Central memory CD4-positive, alpha-beta T cell (primary cell): ENCODE data around the gene IL25.
"Not testable (repeated sequence)": the region's sequence is repeated elsewhere in the genome, so short reads cannot be mapped to it uniquely, and the experiment has no call there.

Source experiments
- DNase-seq: peaks from one replicate; pipeline ENCODE4 v3.0.0; 2022

The IL25 gene

GRCh38 chr14:23376482-23377197, 4.0 kb downstream of the IL25 start, which contains the start of gene CMTM5:
Gene CMTM5 (plus strand): TSS chr14:23377046. CDS start chr14:23377252, 206 bp downstream.
- no peak for DNase-seq

- no peak for DNase-seq
These were observed 4.6 kb downstream of the IL25 start for GRCh38 chr14:23377198-23377550.

DNA sequence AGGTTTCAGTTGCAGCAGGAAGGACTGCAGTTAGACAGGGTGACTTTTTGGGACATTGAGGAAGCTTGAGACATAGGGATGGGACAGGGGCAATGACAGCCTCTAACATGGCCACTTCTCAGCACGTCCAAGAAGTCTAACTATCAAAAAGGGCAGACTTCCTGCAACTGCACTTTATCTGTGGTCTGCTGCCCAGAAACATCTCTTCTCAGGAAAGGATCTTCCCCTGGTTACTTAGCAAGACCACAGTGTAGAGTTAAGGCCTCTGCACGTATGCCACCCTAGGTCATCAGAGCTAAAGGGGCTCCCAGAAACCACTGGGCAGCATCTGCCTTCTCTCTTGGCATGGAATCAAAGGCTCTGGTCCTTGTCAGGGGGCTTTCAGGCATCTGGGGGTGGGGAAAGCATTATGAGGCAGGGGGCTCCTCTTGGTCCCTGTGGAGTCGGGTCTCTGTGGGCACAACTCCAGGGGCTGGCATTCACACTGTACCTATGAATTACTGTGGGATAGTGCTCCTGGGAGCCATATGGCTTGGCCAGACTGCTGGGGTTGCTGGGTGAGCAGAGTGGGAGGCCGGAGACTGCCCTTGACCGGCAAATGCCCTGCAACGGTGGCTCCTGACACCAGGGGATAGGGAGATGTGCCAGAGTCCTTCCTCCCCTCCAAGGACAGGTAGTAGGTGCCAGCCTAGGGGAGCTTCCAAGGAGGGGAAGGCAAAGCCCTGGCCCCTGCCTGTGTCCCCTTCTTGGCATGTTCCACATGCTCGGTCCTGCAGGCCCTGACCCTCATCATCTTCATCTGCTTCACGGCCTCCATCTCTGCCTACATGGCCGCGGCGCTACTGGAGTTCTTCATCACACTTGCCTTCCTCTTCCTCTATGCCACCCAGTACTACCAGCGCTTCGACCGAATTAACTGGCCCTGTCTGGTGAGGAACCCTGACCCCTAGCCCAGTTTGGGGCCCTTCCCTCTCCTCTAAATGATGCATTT, 5.3 kb downstream of the IL25 start:
- DNase-seq = no peak

- DNase-seq = no peak
These were observed 6.1 kb downstream of the IL25 start for GRCh38 chr14:23378612-23379220.

DNA sequence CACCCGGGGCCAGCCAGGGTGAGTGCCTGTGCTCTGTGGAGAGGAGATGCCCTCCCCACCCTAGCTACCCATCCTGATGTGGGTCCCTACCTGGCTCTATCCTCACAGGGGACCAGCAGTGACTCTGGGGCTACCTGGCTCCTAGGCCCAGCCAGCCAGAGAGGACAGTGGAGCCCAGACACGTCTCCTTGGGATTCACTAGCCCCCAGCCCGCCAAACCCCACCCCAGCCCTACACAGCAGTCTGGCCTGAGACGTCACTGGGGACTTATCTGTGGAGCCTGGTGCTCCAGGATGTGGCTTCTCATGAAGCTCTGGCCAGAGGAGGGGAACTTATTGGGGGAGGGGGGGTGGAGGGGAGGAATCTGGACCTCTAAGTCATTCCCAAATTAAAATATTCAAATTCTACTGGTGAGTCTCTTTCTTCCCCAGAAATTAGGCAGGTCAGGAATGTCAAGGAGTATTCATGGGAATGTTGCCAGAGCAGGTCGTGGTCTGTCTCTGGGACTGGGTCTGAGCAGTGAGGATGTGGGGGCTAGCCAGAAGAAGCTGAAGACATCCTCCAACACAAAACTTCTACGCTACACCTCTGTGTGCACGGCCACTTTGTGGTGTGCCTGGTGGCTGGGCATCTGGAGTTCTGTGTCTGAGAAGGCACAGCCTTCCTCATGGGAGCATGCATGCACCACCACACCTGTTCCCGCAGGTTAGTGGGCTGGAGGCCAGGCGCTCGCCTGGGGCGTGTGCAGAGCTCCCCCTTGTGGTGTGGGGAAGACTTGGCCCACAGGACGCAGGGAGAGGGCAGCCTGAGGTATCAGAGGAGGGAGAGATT, 7.0 kb downstream of the IL25 start:
- DNase-seq = peak; percentile 53

DNA sequence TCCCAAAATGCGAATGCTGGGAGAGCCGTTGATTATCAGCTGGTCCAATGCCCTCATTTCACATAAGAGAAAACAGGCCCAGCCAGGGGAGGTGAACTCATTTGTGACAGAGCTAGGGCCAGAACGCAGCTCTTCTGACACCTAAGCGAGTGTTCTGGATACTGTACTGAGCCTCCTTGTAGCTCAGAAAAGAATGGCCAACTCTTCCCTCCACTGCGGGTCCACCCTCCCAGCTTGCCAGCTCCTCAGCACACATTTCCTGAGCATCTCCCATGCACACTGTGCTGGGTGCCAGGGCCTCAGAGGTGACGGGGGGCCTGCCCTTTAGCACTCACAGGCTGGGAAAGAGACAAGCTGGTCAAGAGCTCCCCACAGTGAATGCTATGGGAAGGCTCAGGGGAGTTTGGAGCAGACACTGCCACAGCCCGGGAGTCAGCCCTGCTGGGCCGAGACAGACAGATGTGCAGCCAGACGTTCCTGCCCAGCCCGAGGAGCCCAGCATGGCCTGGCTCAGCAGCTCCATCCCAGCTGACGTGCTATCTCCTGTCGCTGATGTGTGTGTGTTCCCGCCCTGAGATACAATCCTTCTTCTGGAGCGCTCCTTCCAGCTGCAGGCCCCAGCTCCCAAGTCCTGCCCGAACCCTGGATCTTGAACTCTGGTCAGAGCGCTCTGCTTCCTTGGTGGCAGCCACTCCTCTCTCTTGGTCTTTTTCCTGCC, 7.7 kb downstream of the IL25 start:
- DNase-seq = no peak

DNA sequence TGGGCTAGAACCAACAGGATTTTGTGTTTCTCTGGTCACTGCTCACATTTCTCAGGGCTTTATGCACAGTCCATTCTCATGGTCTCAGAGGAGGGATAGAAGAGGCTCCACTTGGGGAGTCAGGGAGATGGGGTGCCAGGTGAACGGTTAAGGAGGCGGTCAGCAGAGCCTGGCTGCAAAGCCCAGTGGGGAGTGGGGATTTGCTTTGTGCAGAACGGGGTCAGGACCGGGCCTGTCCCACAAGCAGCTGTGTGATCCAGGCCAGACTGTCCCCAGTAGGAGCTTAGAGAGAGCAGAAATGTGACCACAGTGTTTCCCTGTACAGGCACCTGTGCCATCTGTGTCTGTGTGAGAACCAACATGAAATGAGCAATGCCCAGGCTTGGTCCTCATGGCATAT, 8.4 kb downstream of the IL25 start:
- DNase-seq = no peak

- no peak for DNase-seq
These were observed 9.3 kb downstream of the IL25 start for GRCh38 chr14:23381871-23382270.

DNA sequence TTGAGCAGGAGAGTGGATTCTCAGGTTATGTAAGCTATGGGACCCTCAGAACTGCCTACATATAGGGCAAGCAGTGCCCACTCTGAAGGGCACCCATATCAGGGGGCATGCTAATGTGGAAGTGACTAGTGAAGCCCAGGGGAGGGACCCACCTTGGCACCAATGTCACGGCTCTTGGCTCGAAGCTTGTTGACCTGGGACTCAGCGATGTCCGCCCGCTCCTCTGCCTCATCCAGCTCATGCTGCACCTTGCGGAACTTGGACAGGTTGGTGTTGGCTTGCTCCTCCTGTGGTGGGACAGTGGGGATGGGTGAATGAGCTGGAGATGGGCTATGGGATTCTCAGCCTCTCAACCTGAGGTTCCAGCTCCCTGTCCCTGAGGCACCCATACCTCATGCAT, 9.7 kb downstream of the IL25 start:
- DNase-seq = no peak

DNA sequence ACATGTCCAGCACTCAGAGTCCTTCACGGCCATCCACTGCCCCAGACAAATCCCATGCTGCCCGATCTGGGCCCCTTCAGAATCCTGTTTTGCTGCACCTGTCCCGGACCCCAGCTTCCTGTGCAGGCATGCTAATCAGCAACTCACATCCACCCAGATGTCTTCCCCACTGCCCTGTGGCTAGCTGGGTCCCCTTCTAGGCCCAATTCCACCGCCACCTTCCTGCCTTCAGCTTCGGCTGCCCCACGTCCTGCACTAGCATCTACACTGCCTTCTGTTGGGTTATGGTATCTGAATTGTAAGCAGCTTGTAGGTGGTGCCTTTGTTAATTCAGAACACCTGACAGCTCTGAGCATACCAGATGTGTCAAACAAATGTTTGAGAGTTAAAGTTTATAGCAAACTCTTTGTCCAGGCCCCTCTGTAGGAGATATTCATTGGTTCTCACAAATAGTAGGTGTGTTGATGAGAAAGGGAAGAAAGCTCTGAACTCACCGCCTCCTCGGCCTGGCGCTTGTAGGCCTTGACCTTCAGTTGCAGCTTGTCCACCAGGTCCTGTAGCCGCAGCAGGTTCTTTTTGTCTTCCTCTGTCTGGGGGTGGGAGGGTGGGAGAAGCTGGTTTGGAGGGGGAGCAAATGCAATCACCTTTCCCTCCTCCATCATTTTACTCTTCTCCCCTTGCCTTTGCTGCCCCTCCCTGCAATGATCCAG, 10.3 kb downstream of the IL25 start:
- no peak for DNase-seq

GRCh38 chr14:23384364-23385080, 11.9 kb downstream of the IL25 start:
- DNase-seq = no peak

DNA sequence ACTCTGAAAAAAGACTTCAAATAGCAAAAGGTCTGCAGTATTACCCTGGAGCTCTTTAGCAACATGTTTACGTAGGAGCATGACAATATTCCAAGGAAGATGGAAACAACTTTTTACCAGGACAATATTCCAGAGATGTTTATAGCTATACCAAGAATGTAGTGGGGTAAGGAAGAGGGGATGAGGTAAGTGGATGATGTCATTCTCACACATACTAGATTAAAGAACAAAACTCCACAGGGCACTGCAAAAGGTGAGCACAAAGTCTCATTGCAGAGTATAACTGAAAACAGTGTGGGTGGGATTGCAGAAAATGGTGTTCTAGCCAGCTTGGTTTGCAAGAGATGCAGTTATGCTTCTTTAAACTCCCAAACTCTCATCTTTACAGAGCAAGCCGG, 12.6 kb downstream of the IL25 start:
- DNase-seq = no peak

DNA sequence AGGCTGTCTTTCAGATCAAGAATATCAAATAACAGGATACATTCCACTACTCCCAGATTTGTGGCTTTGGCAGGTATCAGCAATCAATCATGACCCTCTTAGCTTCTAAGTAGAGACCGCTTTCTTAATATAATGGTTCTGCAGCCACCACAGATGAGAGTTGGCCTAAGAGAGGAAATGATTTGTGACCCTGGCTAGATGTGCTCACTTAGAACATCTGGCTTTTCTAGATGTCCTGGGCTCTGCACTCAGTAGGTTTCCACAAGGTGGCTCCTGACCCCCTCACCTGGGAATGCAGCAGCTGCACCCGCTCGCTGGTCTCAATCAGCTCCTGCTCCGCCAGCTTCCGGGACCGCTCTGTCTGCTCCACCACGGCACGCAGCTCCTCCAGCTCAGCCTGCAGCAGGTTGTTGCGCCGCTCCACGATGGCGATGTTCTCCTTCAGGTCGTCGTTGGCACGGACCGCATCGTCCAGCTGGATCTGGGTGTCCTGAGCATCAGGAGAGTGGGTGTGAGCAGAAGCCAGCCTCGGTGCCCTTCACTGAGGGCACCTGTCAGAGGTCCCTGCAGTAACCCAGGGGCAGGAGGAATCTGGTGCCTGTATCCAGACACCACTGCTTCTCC, 13.1 kb downstream of the IL25 start:
- no peak for DNase-seq

DNA sequence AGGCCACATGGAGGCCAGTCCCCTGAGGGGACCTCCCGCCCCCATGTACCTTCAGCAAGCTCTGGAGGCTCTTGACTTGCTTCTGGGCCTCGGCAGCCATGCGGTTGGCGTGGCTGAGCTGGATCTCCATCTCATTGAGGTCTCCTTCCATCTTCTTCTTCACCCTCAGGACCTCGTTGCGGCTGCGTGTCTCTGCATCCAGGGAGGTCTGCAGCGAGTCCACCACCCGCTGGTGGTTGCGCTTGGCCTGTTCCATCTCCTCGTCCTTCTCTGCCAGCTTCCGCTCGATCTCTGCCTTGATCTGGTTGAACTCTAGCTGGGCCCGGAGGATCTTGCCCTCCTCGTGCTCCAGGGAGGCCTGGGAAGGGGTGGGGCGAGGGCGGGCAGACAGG, 13.7 kb downstream of the IL25 start:
- not testable (repeated sequence) for DNase-seq

DNA sequence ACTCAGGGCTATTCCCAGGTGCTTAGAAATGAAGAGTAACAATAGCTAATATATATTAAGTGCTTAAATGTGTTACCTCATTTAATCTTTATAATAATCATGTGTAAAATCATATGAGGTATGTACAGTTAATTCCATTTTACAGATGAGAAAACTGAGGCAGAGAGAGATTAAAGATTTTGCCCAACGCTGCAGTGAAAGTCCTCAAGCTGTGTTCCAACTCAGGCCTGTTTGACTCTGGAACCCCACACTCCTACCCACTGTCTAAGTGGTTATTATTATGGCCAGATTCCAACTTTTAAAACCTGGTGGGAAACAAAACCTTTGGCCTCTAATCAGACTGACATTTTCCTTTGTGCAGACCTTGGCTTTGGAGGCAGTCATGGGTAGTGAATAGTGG, 14.4 kb downstream of the IL25 start:
- no peak for DNase-seq

- DNase-seq = no peak
These were observed 15.6 kb downstream of the IL25 start for GRCh38 chr14:23387916-23388882.

GRCh38 chr14:23388996-23389395, 16.4 kb downstream of the IL25 start:
- no peak for DNase-seq

DNA sequence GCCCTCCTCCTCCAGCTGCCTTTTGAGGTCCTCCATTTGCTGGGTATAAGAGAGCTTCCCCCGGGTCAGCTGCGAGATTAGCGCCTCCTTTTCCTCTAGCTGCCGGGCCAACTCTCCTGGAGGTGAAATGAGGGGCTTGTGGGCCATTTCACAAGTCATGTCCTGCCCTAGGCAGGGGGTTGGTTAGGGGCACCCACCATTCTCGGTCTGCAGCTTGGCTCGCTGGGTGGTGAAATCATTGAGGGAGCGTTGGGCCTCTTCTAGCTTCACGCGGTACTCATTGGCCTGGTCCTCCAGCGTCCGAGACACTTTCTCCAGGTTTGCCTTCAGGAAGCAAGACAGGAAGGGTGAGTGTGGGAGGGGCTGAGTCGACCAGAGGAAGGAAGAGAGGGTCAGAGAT, 16.8 kb downstream of the IL25 start:
- no peak for DNase-seq

DNA sequence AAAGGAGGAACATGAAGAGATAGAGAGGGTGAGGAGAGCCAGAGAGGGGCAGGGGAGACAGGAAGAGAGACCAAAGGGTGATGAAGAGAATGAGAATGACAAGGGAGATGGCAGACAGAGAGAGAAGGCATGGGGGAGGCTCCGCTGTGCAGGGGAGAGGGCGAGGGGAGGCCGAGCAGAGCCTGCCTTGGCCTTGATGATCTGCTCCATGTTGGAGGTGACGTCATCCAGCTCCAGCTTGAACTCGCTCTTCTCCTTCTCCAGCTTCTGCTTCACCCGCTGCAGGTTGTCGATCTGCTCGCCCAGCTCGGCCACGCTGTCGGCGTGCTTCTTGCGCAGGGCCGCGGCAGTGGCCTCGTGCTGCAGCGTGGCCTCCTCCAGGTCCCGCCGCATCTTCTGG, 17.3 kb downstream of the IL25 start:
- DNase-seq = not testable (repeated sequence)
